ENCODE data around the gene ADAM29. TPM values are rescaled to one million over a fixed set of nuclear protein-coding genes. Genes with fewer than 3 reads are reported as not detected.

ADAM29 gene
- total and polyA plus RNA-seq, 9 of the 15 experiments (the other 6 are each of a cell fraction or from before 2014, with no cell fraction given): not detected

- in situ Hi-C loops (cut with MboI) (no loop called here), intact Hi-C loops (cut with micrococcal nuclease) (no loop called here)
- ChIA-PET CTCF (ENCODE audit: low intra/inter-chr PET ratio) (no interaction called here), POLR2A (interaction anchor here (0.6 kb wide), 1 partner anchor 34 kb away, joined by 3 read pairs; no protein-coding TSS in a partner anchor)
- FAIRE-seq (no peak), ATAC-seq (no peak), DNase-seq (ENCODE audit: extremely low read depth in 1 of 4, low spot score in 3 of 4) (no peak)
- no peaks in the 10 kb centered on the region for H3K4me1 ChIP-seq (replicated peaks in 1 of 2; ENCODE audit: control insufficient read depth in 2 of 2, insufficient read depth in 2 of 2, low read length in 2 of 2)
- H2AFZ ChIP-seq (ENCODE audit: low read depth, low read length): no peak overlapping the region
- no peak overlapping the region for H3K9ac ChIP-seq (ENCODE audit: insufficient read depth in 1 of 2, low read depth in 2 of 2, low read length in 2 of 2)
- no peaks in the 10 kb centered on the region for H3K27me3 ChIP-seq (ENCODE audit: control insufficient read depth in 2 of 2, insufficient read depth in 2 of 2, low read length in 2 of 2)
- no peaks in the 10 kb centered on the region for H3K79me2 ChIP-seq (ENCODE audit: control insufficient read depth, insufficient read depth, low read length)
- H3K36me3 ChIP-seq (ENCODE audit: control insufficient read depth, insufficient read depth, low read length): no peaks in the 10 kb centered on the region
- H3K4me3 ChIP-seq: no peak overlapping the region
- H3K9me3 ChIP-seq (replicated peaks; ENCODE audit: control insufficient read depth, insufficient read depth, low read depth, low read length): no peaks in the 10 kb centered on the region
- H4K20me1 ChIP-seq (replicated peaks; ENCODE audit: control insufficient read depth, insufficient read depth, low read length): no peaks in the 10 kb centered on the region
- WGBS (ENCODE audit: insufficient coverage, low coverage, missing lambda C conversion rate): 0% methylated on average over 1 of the region's 1 CpG
- H3K27ac ChIP-seq (ENCODE audit: extremely low read depth, low read depth, low read length): no peak overlapping the region
- TF ChIP-seq ATF3 (IDR thresholded peaks at IDR 0.05) (no peak), ATF3 (CRISPR knock-in tag; conservative IDR thresholded peaks at IDR 0.05) (no peak), ZBTB26 (CRISPR knock-in tag; IDR thresholded peaks at IDR 0.05) (no peak), RAD21 (CRISPR knock-in tag; conservative IDR thresholded peaks at IDR 0.05 in 1 of 2, IDR thresholded peaks at IDR 0.05 in 1 of 2) (no peak), ZNF449 (CRISPR knock-in tag; IDR thresholded peaks at IDR 0.05) (no peak), SMARCE1 (IDR thresholded peaks at IDR 0.05) (no peak), ZNF24 (IDR thresholded peaks at IDR 0.05) (no peak), ZNF583 (CRISPR knock-in tag; IDR thresholded peaks at IDR 0.05) (no peak), POLR2B (IDR thresholded peaks at IDR 0.05; ENCODE audit: low read depth, partially characterized antibody) (no peak), ZNF217 (CRISPR knock-in tag; IDR thresholded peaks at IDR 0.05) (no peak), KLF16 (IDR thresholded peaks at IDR 0.05) (no peak), MTA1 (IDR thresholded peaks at IDR 0.05; ENCODE audit: borderline replicate concordance) (no peak), CCAR2 (IDR thresholded peaks at IDR 0.05; ENCODE audit: low read depth, low read length) (no peak), KLF6 (CRISPR knock-in tag; IDR thresholded peaks at IDR 0.05; ENCODE audit: borderline replicate concordance) (no peak), BCOR (IDR thresholded peaks at IDR 0.05) (no peak), NBN (IDR thresholded peaks at IDR 0.05; ENCODE audit: low read depth) (no peak), KAT7 (CRISPR knock-in tag; IDR thresholded peaks at IDR 0.05; ENCODE audit: borderline replicate concordance) (no peak), CTBP1 (IDR thresholded peaks at IDR 0.05; ENCODE audit: borderline replicate concordance) (no peak), WHSC1 (IDR thresholded peaks at IDR 0.05; ENCODE audit: low read length) (no peak), ZNF507 (tag; conservative IDR thresholded peaks at IDR 0.05) (no peak), ZNF398 (CRISPR knock-in tag; IDR thresholded peaks at IDR 0.05) (no peak)
- no peaks in the 10 kb centered on the region for H3K9me1 ChIP-seq (ENCODE audit: control insufficient read depth, insufficient read depth, low read length)
- no peak overlapping the region for H3K4me2 ChIP-seq (ENCODE audit: insufficient read depth, low read length)
- no TSS peak for BruUV-seq (replicated peaks)
These were observed 14.9 kb downstream of the ADAM29 start for GRCh38 chr4:174933083-174933482.
